DMS79 treated with DMSO at 0.1 percent for 48 hours (cell line): ENCODE measurements around the gene ARMC8.
A peak's percentile ranks its signal among the peaks of the same experiment; 100 is the strongest.

Experiments
- DNase-seq: peaks from one replicate; lab custom pipeline; 2025; lab: John Stamatoyannopoulos, UW

The ARMC8 gene

GRCh38 chr3:138308783-138309182, 121.7 kb downstream of the ARMC8 start:
- no peak for DNase-seq

GRCh38 chr3:138310494-138310893, 123.4 kb downstream of the ARMC8 start:
- no peak for DNase-seq

- DNase-seq: no peak
Observed at GRCh38 chr3:138314751-138315150, 127.7 kb downstream of the ARMC8 start.

- DNase-seq: no peak
Observed at GRCh38 chr3:138317687-138318086, 130.6 kb downstream of the ARMC8 start.

- DNase-seq: no peak
Observed at GRCh38 chr3:138323971-138324370, 136.9 kb downstream of the ARMC8 start.

GRCh38 chr3:138325990-138326389, 138.9 kb downstream of the ARMC8 start:
- no peak for DNase-seq

- DNase-seq: no peak
Observed at GRCh38 chr3:138326866-138327595, 139.9 kb downstream of the ARMC8 start.

- DNase-seq: no peak
Observed at GRCh38 chr3:138327831-138328230, 140.7 kb downstream of the ARMC8 start.

- DNase-seq: no peak
Observed at GRCh38 chr3:138328341-138328740, 141.2 kb downstream of the ARMC8 start.

- peak; percentile 92 for DNase-seq
Observed at GRCh38 chr3:138329127-138329983, 142.3 kb downstream of the ARMC8 start, which contains the start of gene NME9. TSS of gene NME9 (minus strand) at chr3:138329851. CDS start at chr3:138329335, 516 bp downstream.

- no peak for DNase-seq
Observed at GRCh38 chr3:138329984-138330293, 142.8 kb downstream of the ARMC8 start.

- DNase-seq: no peak
Observed at GRCh38 chr3:138331143-138331894, 144.2 kb downstream of the ARMC8 start.

GRCh38 chr3:138332472-138333073, 145.5 kb downstream of the ARMC8 start:
- peak; percentile 13 for DNase-seq

GRCh38 chr3:138334608-138335007, 147.5 kb downstream of the ARMC8 start:
- no peak for DNase-seq

- no peak for DNase-seq
Observed at GRCh38 chr3:138336454-138336999, 149.4 kb downstream of the ARMC8 start.

GRCh38 chr3:138338244-138338643, 151.1 kb downstream of the ARMC8 start:
- no peak for DNase-seq

- DNase-seq: no peak
Observed at GRCh38 chr3:138338811-138339210, 151.7 kb downstream of the ARMC8 start.

GRCh38 chr3:138340511-138340910, 153.4 kb downstream of the ARMC8 start:
- no peak for DNase-seq

GRCh38 chr3:138344754-138345153, 157.7 kb downstream of the ARMC8 start:
- no peak for DNase-seq
